Keratinocyte (primary cell): ENCODE results near the gene IL1RAPL2. TPM values are rescaled to one million over a fixed set of nuclear protein-coding genes. Genes with fewer than 3 reads are reported as not detected.

Experiments
- DNase-seq: peaks from one replicate; pipeline ENCODE4 v3.0.0-alpha.2; 2011; ENCODE audit warnings: low read depth, missing footprints, low spot score
- FAIRE-seq: peaks from 2 replicates; lab custom pipeline; 2011; peaks lifted over from hg19 to GRCh38; lab: Jason Lieb, UNC
- H2AFZ ChIP-seq: 2 replicates; pipeline ENCODE4 v1.6.0; 2012; ENCODE audit warnings: low read length, control low read depth, inconsistent platforms; ENCODE audit not compliant: control insufficient read depth
- H3K27ac ChIP-seq: 2 replicates; pipeline ENCODE4 v1.5.1; 2011; ENCODE audit warnings: low read length; ENCODE audit not compliant: control insufficient read depth, insufficient read depth
- H3K27me3 ChIP-seq: 3 replicates; pipeline ENCODE4 v1.6.0; 2011; ENCODE audit warnings: low read length; ENCODE audit not compliant: control insufficient read depth, insufficient read depth; ENCODE audit errors: extremely low read depth
- H3K36me3 ChIP-seq, 2 experiments: 2 replicates in 1 of 2; 3 replicates in 1 of 2; pipeline ENCODE4 v1.5.1; 2011; ENCODE audit warnings: low read length in 2 of 2, mild to moderate bottlenecking in 1 of 2; ENCODE audit not compliant: control insufficient read depth in 2 of 2, insufficient read depth in 2 of 2; ENCODE audit errors: extremely low read depth in 1 of 2
- H3K4me1 ChIP-seq: 3 replicates; pipeline ENCODE4 v1.5.1; 2011; ENCODE audit warnings: low read length; ENCODE audit not compliant: control insufficient read depth, insufficient read depth; ENCODE audit errors: extremely low read depth
- H3K4me2 ChIP-seq: 3 replicates; pipeline ENCODE4 v1.6.0; 2011; ENCODE audit warnings: low read depth, low read length; ENCODE audit not compliant: control insufficient read depth, insufficient read depth; ENCODE audit errors: extremely low read depth
- H3K4me3 ChIP-seq, 3 experiments: fragments of 200-600 bp in 1 of 3; sonication (generic) in 1 of 3; 2 replicates in 2 of 3; 3 replicates in 1 of 3; pipeline ENCODE4 v1.5.1; 2011 to 2016; ENCODE audit warnings: low read length in 3 of 3, mild to moderate bottlenecking in 3 of 3, control low read depth in 2 of 3, inconsistent platforms in 1 of 3, low read depth in 1 of 3, mixed read lengths in 1 of 3, mixed run types in 1 of 3, moderate library complexity in 1 of 3; ENCODE audit not compliant: control insufficient read depth in 2 of 3, insufficient read depth in 2 of 3; ENCODE audit errors: extremely low read depth in 1 of 3
- H3K79me2 ChIP-seq: 2 replicates; pipeline ENCODE4 v1.6.0; 2012; ENCODE audit warnings: low read length; ENCODE audit not compliant: control insufficient read depth, insufficient read depth
- H3K9ac ChIP-seq: 3 replicates; pipeline ENCODE4 v1.6.0; 2011; ENCODE audit warnings: low read length; ENCODE audit not compliant: control insufficient read depth, insufficient read depth; ENCODE audit errors: extremely low read depth
- H3K9me1 ChIP-seq: 3 replicates; pipeline ENCODE4 v1.6.0; 2011; ENCODE audit warnings: low read length; ENCODE audit not compliant: control insufficient read depth, insufficient read depth; ENCODE audit errors: extremely low read depth
- H3K9me3 ChIP-seq: 2 replicates; pipeline ENCODE4 v1.5.1; 2012; ENCODE audit warnings: low read depth, low read length; ENCODE audit not compliant: control insufficient read depth
- H4K20me1 ChIP-seq: 3 replicates; pipeline ENCODE4 v1.6.0; 2011; ENCODE audit warnings: low read length; ENCODE audit not compliant: control insufficient read depth, insufficient read depth; ENCODE audit errors: extremely low read depth
- CTCF ChIP-seq, 3 experiments: IDR thresholded peaks in 1 of 3; conservative IDR thresholded peaks in 1 of 3; optimal IDR thresholded peaks in 1 of 3; 2 replicates in 2 of 3; 3 replicates in 1 of 3; pipeline versions ENCODE3 to v1.5.1; 2011; ENCODE audit warnings: low read length in 3 of 3, mild to moderate bottlenecking in 3 of 3, moderate library complexity in 2 of 3, control low read depth in 1 of 3, inconsistent platforms in 1 of 3; ENCODE audit not compliant: insufficient read depth in 2 of 3; ENCODE audit errors: extremely low read depth in 1 of 3
- EZH2 ChIP-seq: IDR thresholded peaks from one replicate; pipeline ENCODE4 v1.6.1; 2012; ENCODE audit warnings: inconsistent platforms, mild to moderate bottlenecking, low read length, moderate library complexity
- dilution Hi-C: fragments of 300-500 bp; cut with MboI; formaldehyde crosslinking; loops from one replicate; pipeline ENCODE4 v1.7.0; 2020; ENCODE audit warnings: low sequenced_read_pairs; ENCODE audit not compliant: extremely low pct_ligation_motif_present
- polyA plus RNA-seq, 5 experiments: library from polyadenylated mRNA; depleted of rRNA in 3 of 5; stranded (reverse) in 3 of 5; stranded (forward) in 1 of 5; unstranded in 1 of 5; fragments of >200 nt; gene quantifications; 1 replicate in 1 of 5; 2 replicates in 3 of 5; 3 replicates in 1 of 5; pipeline versions ENCODE4 v1.2.1 to v1.2.3, GENCODE V29; 2011 to 2012; ENCODE audit warnings: missing spikeins in 2 of 5, low read depth in 1 of 5, low replicate concordance in 1 of 5

The IL1RAPL2 gene
- polyA plus RNA-seq, 1 donor (not counting 4 experiments of a cell fraction or from before 2014, with no cell fraction given), result 0.24 TPM

- DNase-seq (no peak), FAIRE-seq (no peak)
- no peak overlapping the region for H2AFZ ChIP-seq
- no peaks in the 10 kb centered on the region for H3K27me3 ChIP-seq
- H3K4me2 ChIP-seq, result no peak overlapping the region
- H3K9ac ChIP-seq, result no peak overlapping the region
- H3K4me1 ChIP-seq, result no peaks in the 10 kb centered on the region
- no peaks in the 10 kb centered on the region for H3K36me3 ChIP-seq
- no peak overlapping the region for H3K4me3 ChIP-seq
- dilution Hi-C loops, result no loop called here
- no peaks in the 10 kb centered on the region for H3K9me1 ChIP-seq
- no peaks in the 10 kb centered on the region for H4K20me1 ChIP-seq
- TF ChIP-seq CTCF (optimal IDR thresholded peaks at IDR 0.05 in 1 of 3, IDR thresholded peaks at IDR 0.05 in 1 of 3, conservative IDR thresholded peaks at IDR 0.05 in 1 of 3; ENCODE audit: extremely low read depth in 1 of 3, insufficient read depth in 2 of 3, low read length in 3 of 3), result no peak
- H3K79me2 ChIP-seq, result no peaks in the 10 kb centered on the region
- H3K27ac ChIP-seq, result no peak overlapping the region
- no peaks in the 10 kb centered on the region for H3K9me3 ChIP-seq
These were observed 1189.1 kb downstream of the IL1RAPL2 start for GRCh38 chrX:105755109-105755508.

- dilution Hi-C loops, result no loop called here
- H3K9ac ChIP-seq, result no peak overlapping the region
- no peaks in the 10 kb centered on the region for H3K36me3 ChIP-seq
- no peaks in the 10 kb centered on the region for H3K27me3 ChIP-seq
- H3K79me2 ChIP-seq, result no peaks in the 10 kb centered on the region
- DNase-seq (no peak), FAIRE-seq (no peak)
- no peaks in the 10 kb centered on the region for H4K20me1 ChIP-seq
- TF ChIP-seq EZH2, result no peak
- TF ChIP-seq CTCF (optimal IDR thresholded peaks at IDR 0.05 in 1 of 3, IDR thresholded peaks at IDR 0.05 in 1 of 3, conservative IDR thresholded peaks at IDR 0.05 in 1 of 3; ENCODE audit: extremely low read depth in 1 of 3, insufficient read depth in 2 of 3, low read length in 3 of 3), result no peak
- H3K27ac ChIP-seq, result no peak overlapping the region
- H3K9me1 ChIP-seq, result no peaks in the 10 kb centered on the region
- no peak overlapping the region for H3K4me3 ChIP-seq
- H3K4me2 ChIP-seq, result no peak overlapping the region
- no peak overlapping the region for H2AFZ ChIP-seq
- no peaks in the 10 kb centered on the region for H3K4me1 ChIP-seq
- no peaks in the 10 kb centered on the region for H3K9me3 ChIP-seq
These were observed 1192.8 kb downstream of the IL1RAPL2 start for GRCh38 chrX:105758754-105759153.
